Activated CD4-positive, alpha-beta memory T cell treated with anti-CD3 and anti-CD28 coated beads, Interleukin-2, amount 10 ng/mL, durations not matched to agents 7 days and 5 days (primary cell): ENCODE measurements around the gene SPSB4. TPM values are rescaled to one million over a fixed set of nuclear protein-coding genes. Genes with fewer than 3 reads are reported as not detected.

ENCODE experiments used
- CTCF ChIA-PET: fragments of 350-600 bp; sonication (Branson Sonifier 250); formaldehyde crosslinking; loops from one replicate; lab custom pipeline; 2021; ENCODE audit warnings: antibody characterized with exemption, inconsistent platforms; lab: Charles Lee
- POLR2A ChIA-PET: fragments of 350-600 bp; sonication (Branson Sonifier 250); formaldehyde crosslinking; loops from one replicate; lab custom pipeline; 2021; ENCODE audit warnings: antibody characterized with exemption; lab: Charles Lee
- DNase-seq: peaks from one replicate; pipeline ENCODE4 v3.0.0-alpha.2; 2020
- H3K27ac Mint-ChIP-seq: one replicate; pipeline ENCODE4 v1.8.0; 2021; ENCODE audit warnings: mild to moderate bottlenecking, mixed read lengths
- H3K27me3 Mint-ChIP-seq: one replicate; pipeline ENCODE4 v1.8.0; 2021; ENCODE audit warnings: mixed read lengths
- H3K36me3 Mint-ChIP-seq: one replicate; pipeline ENCODE4 v1.8.0; 2021; ENCODE audit warnings: low read depth, mixed read lengths
- H3K4me1 Mint-ChIP-seq: one replicate; pipeline ENCODE4 v1.8.0; 2021; ENCODE audit warnings: mixed read lengths
- H3K4me3 Mint-ChIP-seq: one replicate; pipeline ENCODE4 v1.8.0; 2021; ENCODE audit warnings: mild to moderate bottlenecking, mixed read lengths
- H3K9me3 Mint-ChIP-seq: one replicate; pipeline ENCODE4 v1.8.0; 2021; ENCODE audit warnings: mixed read lengths
- total RNA-seq, 2 experiments: library from RNA; stranded (reverse); gene quantifications; one replicate each; pipeline ENCODE4 v1.2.3, GENCODE V29; 2021

SPSB4 gene
- total RNA-seq, 2 experiments from 2014 or later, result not detected

GRCh38 chr3:141151439-141151838, 100.3 kb downstream of the SPSB4 start:
- CTCF ChIA-PET, result no interaction called here
- H3K36me3 Mint-ChIP-seq, result no peaks in the 10 kb centered on the region
- H3K4me1 Mint-ChIP-seq, result no peaks in the 10 kb centered on the region
- no peak overlapping the region for H3K4me3 Mint-ChIP-seq
- H3K27ac Mint-ChIP-seq, result no peak overlapping the region
- POLR2A ChIA-PET, result no interaction called here
- peaks cover 4% of the 10 kb centered on the region for H3K27me3 Mint-ChIP-seq
- H3K9me3 Mint-ChIP-seq, result no peaks in the 10 kb centered on the region
- no peak for DNase-seq

GRCh38 chr3:141152130-141152529, 101.0 kb downstream of the SPSB4 start:
- no peaks in the 10 kb centered on the region for H3K36me3 Mint-ChIP-seq
- no peak overlapping the region for H3K4me3 Mint-ChIP-seq
- ChIA-PET CTCF (no interaction called here), POLR2A (no interaction called here)
- no peaks in the 10 kb centered on the region for H3K9me3 Mint-ChIP-seq
- DNase-seq, result no peak
- H3K4me1 Mint-ChIP-seq, result no peaks in the 10 kb centered on the region
- no peak overlapping the region for H3K27ac Mint-ChIP-seq
- peaks cover 4% of the 10 kb centered on the region for H3K27me3 Mint-ChIP-seq

- H3K27ac Mint-ChIP-seq, result no peak overlapping the region
- no peaks in the 10 kb centered on the region for H3K36me3 Mint-ChIP-seq
- H3K27me3 Mint-ChIP-seq, result peaks cover 4% of the 10 kb centered on the region
- no peak for DNase-seq
- no peak overlapping the region for H3K4me3 Mint-ChIP-seq
- H3K9me3 Mint-ChIP-seq, result no peaks in the 10 kb centered on the region
- CTCF ChIA-PET, result interaction anchor here (0.7 kb wide), 1 partner anchor 153 kb away, joined by 3 read pairs; no protein-coding TSS in a partner anchor
- no peaks in the 10 kb centered on the region for H3K4me1 Mint-ChIP-seq
- POLR2A ChIA-PET, result no interaction called here
Observed at GRCh38 chr3:141152801-141153678, 101.9 kb downstream of the SPSB4 start.

DNA sequence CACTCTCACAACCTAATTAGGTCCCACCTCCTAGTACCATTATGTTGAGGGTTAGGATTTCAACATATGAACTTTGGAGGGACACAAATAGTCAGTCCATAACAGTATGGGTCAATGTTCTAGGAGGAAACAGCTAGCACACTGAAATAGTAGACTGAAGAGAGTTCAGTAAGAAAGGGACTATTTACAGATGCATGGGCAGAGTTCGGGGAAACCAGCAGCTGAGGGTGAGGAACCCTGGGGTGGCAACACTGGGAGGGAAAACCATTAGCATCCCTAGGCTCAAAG, 102.5 kb downstream of the SPSB4 start:
- Mint-ChIP-seq H3K4me1 (no peaks in the 10 kb centered on the region), H3K27ac (no peak overlapping the region), H3K9me3 (peaks cover 2% of the 10 kb centered on the region), H3K4me3 (no peak overlapping the region), H3K36me3 (no peaks in the 10 kb centered on the region), H3K27me3 (peaks cover 4% of the 10 kb centered on the region)
- CTCF ChIA-PET, result no interaction called here
- POLR2A ChIA-PET, result no interaction called here
- no peak for DNase-seq

- Mint-ChIP-seq H3K36me3 (no peaks in the 10 kb centered on the region), H3K9me3 (peaks cover 6% of the 10 kb centered on the region), H3K27ac (no peak overlapping the region), H3K4me1 (no peaks in the 10 kb centered on the region), H3K4me3 (no peak overlapping the region), H3K27me3 (peaks cover 24% of the 10 kb centered on the region)
- DNase-seq, result no peak
- CTCF ChIA-PET, result interaction anchor here (1.0 kb wide), 1 partner anchor 15 kb away, joined by 4 read pairs; no protein-coding TSS in a partner anchor
- POLR2A ChIA-PET, result no interaction called here
Observed at GRCh38 chr3:141164852-141165251, 113.7 kb downstream of the SPSB4 start.

GRCh38 chr3:141167681-141168080, 116.5 kb downstream of the SPSB4 start:
- no peak for DNase-seq
- Mint-ChIP-seq H3K36me3 (no peaks in the 10 kb centered on the region), H3K27ac (no peak overlapping the region), H3K4me1 (no peaks in the 10 kb centered on the region), H3K27me3 (peaks cover 17% of the 10 kb centered on the region), H3K4me3 (no peak overlapping the region), H3K9me3 (no peaks in the 10 kb centered on the region)
- POLR2A ChIA-PET, result no interaction called here
- CTCF ChIA-PET, result interaction anchor here (1.0 kb wide), 1 partner anchor 24 kb away, joined by 4 read pairs; no protein-coding TSS in a partner anchor

DNA sequence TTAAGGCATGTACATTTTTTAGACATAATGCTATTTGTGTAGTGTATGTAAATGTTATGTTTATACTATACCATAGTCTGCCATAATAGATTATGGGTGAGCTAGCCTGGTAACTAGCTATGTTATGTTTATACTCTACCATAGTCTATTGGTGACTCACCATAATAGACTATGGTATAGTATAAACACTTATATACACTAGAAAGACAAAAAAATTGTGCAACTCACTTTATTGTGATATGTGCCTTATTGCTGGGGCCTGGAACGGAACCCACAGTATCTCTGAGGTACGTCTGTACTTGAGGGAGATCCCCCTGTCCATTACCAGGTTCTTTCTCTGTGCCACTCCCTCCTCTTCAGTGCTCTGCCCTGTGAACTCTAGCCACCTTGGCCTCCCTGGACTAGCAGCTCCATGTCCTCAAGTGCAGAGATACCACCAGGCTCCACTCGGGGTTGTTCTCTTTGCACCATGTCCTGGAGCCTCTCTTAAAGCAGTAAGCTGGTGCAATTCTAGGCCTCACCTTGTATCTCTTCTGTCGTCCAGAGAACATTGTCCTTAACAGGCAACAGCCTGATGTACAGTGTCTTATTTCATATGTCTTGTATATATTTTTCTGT, 119.6 kb downstream of the SPSB4 start:
- DNase-seq, result no peak
- Mint-ChIP-seq H3K27ac (no peak overlapping the region), H3K36me3 (no peaks in the 10 kb centered on the region), H3K4me3 (no peak overlapping the region), H3K27me3 (peaks cover 18% of the 10 kb centered on the region), H3K9me3 (no peaks in the 10 kb centered on the region), H3K4me1 (no peaks in the 10 kb centered on the region)
- ChIA-PET POLR2A (no interaction called here), CTCF (no interaction called here)

GRCh38 chr3:141174674-141175073, 123.5 kb downstream of the SPSB4 start:
- Mint-ChIP-seq H3K36me3 (no peaks in the 10 kb centered on the region), H3K27me3 (peaks cover 15% of the 10 kb centered on the region), H3K4me3 (no peak overlapping the region), H3K9me3 (no peaks in the 10 kb centered on the region), H3K27ac (no peak overlapping the region), H3K4me1 (no peaks in the 10 kb centered on the region)
- ChIA-PET CTCF (no interaction called here), POLR2A (no interaction called here)
- DNase-seq, result no peak

DNA sequence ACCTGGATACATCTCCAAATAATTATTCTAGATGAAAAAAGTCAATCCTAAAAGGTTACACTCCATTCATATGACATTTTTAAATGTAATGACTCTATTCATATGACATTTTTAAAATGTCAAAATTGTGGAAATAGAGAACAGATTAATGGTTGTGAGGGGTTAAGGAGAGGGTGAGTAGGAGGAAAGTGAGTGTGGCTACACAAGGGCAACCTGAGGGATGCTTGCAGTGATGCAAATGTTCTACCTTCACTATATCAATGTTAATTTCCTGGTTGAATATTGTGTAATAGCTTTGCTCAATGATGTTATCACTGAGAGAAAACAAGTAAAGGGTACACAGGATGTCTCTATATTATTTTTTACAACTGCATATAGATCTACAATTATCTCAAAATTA, 125.6 kb downstream of the SPSB4 start:
- H3K27me3 Mint-ChIP-seq, result peaks cover 17% of the 10 kb centered on the region
- POLR2A ChIA-PET, result no interaction called here
- no peaks in the 10 kb centered on the region for H3K4me1 Mint-ChIP-seq
- H3K4me3 Mint-ChIP-seq, result no peak overlapping the region
- CTCF ChIA-PET, result interaction anchor here (0.6 kb wide), 1 partner anchor 160 kb away, joined by 3 read pairs; no protein-coding TSS in a partner anchor
- H3K36me3 Mint-ChIP-seq, result no peaks in the 10 kb centered on the region
- DNase-seq, result no peak
- H3K9me3 Mint-ChIP-seq, result no peaks in the 10 kb centered on the region
- no peak overlapping the region for H3K27ac Mint-ChIP-seq

GRCh38 chr3:141178026-141178425, 126.9 kb downstream of the SPSB4 start:
- Mint-ChIP-seq H3K27ac (no peak overlapping the region), H3K4me3 (no peak overlapping the region), H3K4me1 (no peaks in the 10 kb centered on the region), H3K9me3 (no peaks in the 10 kb centered on the region), H3K36me3 (no peaks in the 10 kb centered on the region), H3K27me3 (peaks cover 17% of the 10 kb centered on the region)
- DNase-seq, result no peak
- CTCF ChIA-PET, result no interaction called here
- POLR2A ChIA-PET, result no interaction called here

GRCh38 chr3:141178551-141178950, 127.4 kb downstream of the SPSB4 start:
- CTCF ChIA-PET, result no interaction called here
- Mint-ChIP-seq H3K9me3 (no peaks in the 10 kb centered on the region), H3K27ac (no peak overlapping the region), H3K4me1 (no peaks in the 10 kb centered on the region), H3K36me3 (no peaks in the 10 kb centered on the region), H3K27me3 (peaks cover 16% of the 10 kb centered on the region), H3K4me3 (no peak overlapping the region)
- POLR2A ChIA-PET, result no interaction called here
- DNase-seq, result no peak

GRCh38 chr3:141179983-141180382, 128.8 kb downstream of the SPSB4 start:
- H3K27ac Mint-ChIP-seq, result no peak overlapping the region
- H3K36me3 Mint-ChIP-seq, result no peaks in the 10 kb centered on the region
- ChIA-PET POLR2A (no interaction called here), CTCF (interaction anchor here (1.0 to 1.1 kb wide), 2 partner anchors 12 to 16 kb away, joined by 4 read pairs; no protein-coding TSS in a partner anchor)
- H3K9me3 Mint-ChIP-seq, result no peaks in the 10 kb centered on the region
- DNase-seq, result no peak
- H3K4me1 Mint-ChIP-seq, result no peaks in the 10 kb centered on the region
- H3K4me3 Mint-ChIP-seq, result no peak overlapping the region
- peaks cover 11% of the 10 kb centered on the region for H3K27me3 Mint-ChIP-seq

GRCh38 chr3:141181196-141181595, 130.0 kb downstream of the SPSB4 start:
- Mint-ChIP-seq H3K4me3 (no peak overlapping the region), H3K27ac (no peak overlapping the region), H3K27me3 (peaks cover 13% of the 10 kb centered on the region), H3K4me1 (no peaks in the 10 kb centered on the region), H3K36me3 (no peaks in the 10 kb centered on the region), H3K9me3 (no peaks in the 10 kb centered on the region)
- ChIA-PET CTCF (no interaction called here), POLR2A (no interaction called here)
- no peak for DNase-seq
